HG03135 (cell line): ENCODE data around the gene HOXA4.
A peak's percentile ranks its signal among the peaks of the same experiment; 100 is the strongest.

Experiments used
- ATAC-seq: cut with Tn5 transposase; IDR thresholded peaks from one replicate; pipeline ENCODE4 v1.9.1; 2021; ENCODE audit warnings: mild to moderate bottlenecking, moderate library complexity; ENCODE audit not compliant: unreplicated experiment

Gene HOXA4

GRCh38 chr7:27169658-27170425, 39.3 kb upstream of the HOXA4 start:
- ATAC-seq: no peak

GRCh38 chr7:27168265-27168947, 37.8 kb upstream of the HOXA4 start:
- no peak for ATAC-seq

GRCh38 chr7:27167916-27168264, 37.3 kb upstream of the HOXA4 start:
- ATAC-seq: no peak

GRCh38 chr7:27166531-27167505, 36.3 kb upstream of the HOXA4 start:
- no peak for ATAC-seq

GRCh38 chr7:27165996-27166530, 35.5 kb upstream of the HOXA4 start:
- ATAC-seq: no peak

- no peak for ATAC-seq
These were observed 34.8 kb upstream of the HOXA4 start, which contains the start of gene HOXA9 for GRCh38 chr7:27165089-27165995. HOXA9 (minus strand) TSS chr7:27165537; CDS start chr7:27165457, 80 bp downstream.

GRCh38 chr7:27164367-27165088, 34.0 kb upstream of the HOXA4 start:
- ATAC-seq: no peak

- ATAC-seq: no peak
These were observed 33.4 kb upstream of the HOXA4 start for GRCh38 chr7:27164045-27164366.

GRCh38 chr7:27163288-27164044, 32.9 kb upstream of the HOXA4 start:
- no peak for ATAC-seq

GRCh38 chr7:27162561-27163287, 32.2 kb upstream of the HOXA4 start:
- no peak for ATAC-seq

- ATAC-seq: no peak
These were observed 31.4 kb upstream of the HOXA4 start for GRCh38 chr7:27161721-27162560.

- no peak for ATAC-seq
These were observed 30.7 kb upstream of the HOXA4 start for GRCh38 chr7:27161214-27161720.

GRCh38 chr7:27160546-27161213, 30.1 kb upstream of the HOXA4 start:
- peak; percentile 53 for ATAC-seq

- ATAC-seq: no peak
These were observed 29.6 kb upstream of the HOXA4 start for GRCh38 chr7:27160145-27160545.

- ATAC-seq: no peak
These were observed 28.9 kb upstream of the HOXA4 start for GRCh38 chr7:27159266-27160144.
